Neural crest cell (in vitro differentiated cells): ENCODE results near the gene PLPP4. TPM values are rescaled to one million over a fixed set of nuclear protein-coding genes. Genes with fewer than 3 reads are reported as not detected.

Source experiments
- DNase-seq: peaks from one replicate; pipeline ENCODE4 v3.0.0; 2021; ENCODE audit warnings: low read depth, mixed read lengths, low spot score
- H3K27ac Mint-ChIP-seq: one replicate; pipeline ENCODE4 v1.8.0; 2021; ENCODE audit warnings: mild to moderate bottlenecking, mixed read lengths; ENCODE audit not compliant: unreplicated experiment
- H3K27me3 Mint-ChIP-seq: 2 replicates; pipeline ENCODE4 v1.8.0; 2021; ENCODE audit warnings: low read depth, mild to moderate bottlenecking, mixed read lengths
- H3K36me3 Mint-ChIP-seq: 2 replicates; pipeline ENCODE4 v1.8.0; 2021; ENCODE audit warnings: low read depth, mild to moderate bottlenecking, mixed read lengths
- H3K4me1 Mint-ChIP-seq: 2 replicates; pipeline ENCODE4 v1.8.0; 2021; ENCODE audit warnings: mixed read lengths
- H3K4me3 Mint-ChIP-seq: one replicate; pipeline ENCODE4 v1.8.0; 2021; ENCODE audit warnings: mild to moderate bottlenecking, mixed read lengths
- H3K9me3 Mint-ChIP-seq: 2 replicates; pipeline ENCODE4 v1.8.0; 2021; ENCODE audit warnings: mixed read lengths
- CTCF ChIP-seq: fragments of 200-600 bp; sonication (generic); conservative IDR thresholded peaks from 2 replicates; pipeline ENCODE4 v1.5.0; 2021; ENCODE audit warnings: antibody characterized with exemption, mild to moderate bottlenecking
- long read RNA-seq: library from polyadenylated mRNA; unstranded; transcript quantifications from one replicate; pipeline ENCODE4 v2.0.0, GENCODE V29; 2020
- total RNA-seq: library from RNA; stranded (reverse); gene quantifications from 2 replicates; pipeline ENCODE4 v1.2.1, GENCODE V29; 2021

The PLPP4 gene
- not detected in 2 replicates for total RNA-seq
- long read RNA-seq, result 0 reads

GRCh38 chr10:120456626-120457430, at the start of gene PLPP4:
TSS of gene PLPP4 (plus strand) at chr10:120457227. CDS start at chr10:120457306, 79 bp downstream.
- H3K36me3 Mint-ChIP-seq, result no peaks in the 10 kb centered on the region
- peak; percentile 32 for DNase-seq
- H3K9me3 Mint-ChIP-seq, result no peaks in the 10 kb centered on the region
- H3K27ac Mint-ChIP-seq, result no peak within 1 kb of the TSS
- H3K4me3 Mint-ChIP-seq, result peak within 1 kb of the TSS; percentile 89
- no peak for TF ChIP-seq CTCF
- peaks cover 92% of the 10 kb centered on the region for H3K27me3 Mint-ChIP-seq
- peaks cover 3% of the 10 kb centered on the region for H3K4me1 Mint-ChIP-seq

- Mint-ChIP-seq H3K27me3 (peaks cover 11% of the 10 kb centered on the region), H3K4me3 (no peak overlapping the region), H3K4me1 (no peaks in the 10 kb centered on the region), H3K9me3 (peaks cover 2% of the 10 kb centered on the region), H3K36me3 (no peaks in the 10 kb centered on the region), H3K27ac (no peak overlapping the region)
- no peak for DNase-seq
- TF ChIP-seq CTCF, result no peak
These were observed 47.2 kb upstream of the PLPP4 start for GRCh38 chr10:120409816-120410215.

- Mint-ChIP-seq H3K4me3 (no peak overlapping the region), H3K9me3 (peaks cover 4% of the 10 kb centered on the region), H3K27me3 (peaks cover 16% of the 10 kb centered on the region), H3K27ac (no peak overlapping the region), H3K4me1 (no peaks in the 10 kb centered on the region), H3K36me3 (no peaks in the 10 kb centered on the region)
- DNase-seq, result no peak
- no peak for TF ChIP-seq CTCF
These were observed 42.1 kb upstream of the PLPP4 start for GRCh38 chr10:120414946-120415345.

- no peak for DNase-seq
- Mint-ChIP-seq H3K4me3 (no peak overlapping the region), H3K36me3 (no peaks in the 10 kb centered on the region), H3K4me1 (no peaks in the 10 kb centered on the region), H3K27me3 (peaks cover 19% of the 10 kb centered on the region), H3K9me3 (peaks cover 4% of the 10 kb centered on the region), H3K27ac (no peak overlapping the region)
- TF ChIP-seq CTCF, result no peak
These were observed 41.2 kb upstream of the PLPP4 start for GRCh38 chr10:120415709-120416330.

- no peak for DNase-seq
- no peaks in the 10 kb centered on the region for H3K4me1 Mint-ChIP-seq
- no peak for TF ChIP-seq CTCF
- no peak overlapping the region for H3K27ac Mint-ChIP-seq
- peaks cover 26% of the 10 kb centered on the region for H3K27me3 Mint-ChIP-seq
- H3K4me3 Mint-ChIP-seq, result no peak overlapping the region
- no peaks in the 10 kb centered on the region for H3K36me3 Mint-ChIP-seq
- H3K9me3 Mint-ChIP-seq, result no peaks in the 10 kb centered on the region
These were observed 36.6 kb upstream of the PLPP4 start for GRCh38 chr10:120420421-120420820.
